ENCODE results near the gene TUBA3D.
"Not testable (repeated sequence)": the region's sequence is repeated elsewhere in the genome, so short reads cannot be mapped to it uniquely, and the experiment has no call there.

DNA sequence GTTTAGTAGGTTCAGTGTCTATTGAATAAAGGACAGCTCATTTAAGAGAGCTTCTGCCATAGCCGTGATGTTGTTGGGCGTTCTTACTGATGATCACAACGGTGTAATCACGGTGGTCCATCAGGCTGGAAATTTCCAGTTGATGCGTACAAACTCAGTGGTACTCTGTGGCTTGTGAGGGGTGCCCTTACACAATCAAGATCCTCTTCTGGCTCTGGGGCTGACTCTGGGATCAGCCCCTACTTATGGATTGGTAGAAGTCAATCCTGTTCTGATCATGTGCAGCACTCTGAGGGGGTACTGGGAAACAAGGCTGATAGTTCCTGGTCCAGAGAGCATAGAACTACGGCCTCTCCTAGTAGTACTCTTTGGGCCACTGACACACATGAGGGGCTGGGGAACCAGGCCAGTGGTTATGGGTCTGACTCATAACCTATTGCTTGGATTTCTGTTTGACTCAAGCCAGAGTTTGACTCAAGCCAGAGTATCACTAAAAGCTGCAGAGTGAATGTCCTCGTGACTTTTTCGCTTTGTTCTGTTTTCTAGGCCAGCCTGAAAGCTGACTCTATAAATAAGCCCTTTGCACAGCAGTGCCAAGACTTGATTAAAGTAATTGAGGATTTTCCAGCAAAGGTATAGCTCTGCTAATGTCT lies 22.5 kb downstream of the TUBA3D start:
- not testable (repeated sequence) for TF ChIP-seq MAFK (conservative IDR thresholded peaks at IDR 0.05 in 1 of 2, IDR thresholded peaks at IDR 0.05 in 1 of 2; ENCODE audit: low read length in 2 of 2); ZNF615 (CRISPR knock-in tag; IDR thresholded peaks at IDR 0.05; ENCODE audit: borderline replicate concordance); PAX8 (CRISPR knock-in tag; IDR thresholded peaks at IDR 0.05; ENCODE audit: borderline replicate concordance); HDAC6 (IDR thresholded peaks at IDR 0.05; ENCODE audit: low read depth, low read length); NBN (conservative IDR thresholded peaks at IDR 0.05); NFATC3 (CRISPR knock-in tag; IDR thresholded peaks at IDR 0.05); FOXK1 (CRISPR knock-in tag; IDR thresholded peaks at IDR 0.05; ENCODE audit: borderline replicate concordance, low read depth); GABPA (IDR thresholded peaks at IDR 0.05; ENCODE audit: low read depth, low read length); GABPA (CRISPR knock-in tag; IDR thresholded peaks at IDR 0.05; ENCODE audit: low read depth)
- TF ChIP-seq, protein P1, sequence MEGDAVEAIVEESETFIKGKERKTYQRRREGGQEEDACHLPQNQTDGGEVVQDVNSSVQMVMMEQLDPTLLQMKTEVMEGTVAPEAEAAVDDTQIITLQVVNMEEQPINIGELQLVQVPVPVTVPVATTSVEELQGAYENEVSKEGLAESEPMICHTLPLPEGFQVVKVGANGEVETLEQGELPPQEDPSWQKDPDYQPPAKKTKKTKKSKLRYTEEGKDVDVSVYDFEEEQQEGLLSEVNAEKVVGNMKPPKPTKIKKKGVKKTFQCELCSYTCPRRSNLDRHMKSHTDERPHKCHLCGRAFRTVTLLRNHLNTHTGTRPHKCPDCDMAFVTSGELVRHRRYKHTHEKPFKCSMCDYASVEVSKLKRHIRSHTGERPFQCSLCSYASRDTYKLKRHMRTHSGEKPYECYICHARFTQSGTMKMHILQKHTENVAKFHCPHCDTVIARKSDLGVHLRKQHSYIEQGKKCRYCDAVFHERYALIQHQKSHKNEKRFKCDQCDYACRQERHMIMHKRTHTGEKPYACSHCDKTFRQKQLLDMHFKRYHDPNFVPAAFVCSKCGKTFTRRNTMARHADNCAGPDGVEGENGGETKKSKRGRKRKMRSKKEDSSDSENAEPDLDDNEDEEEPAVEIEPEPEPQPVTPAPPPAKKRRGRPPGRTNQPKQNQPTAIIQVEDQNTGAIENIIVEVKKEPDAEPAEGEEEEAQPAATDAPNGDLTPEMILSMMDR (CRISPR knock-in tag; IDR thresholded peaks at IDR 0.05) = not testable (repeated sequence)
- TF ChIP-seq, protein P2, sequence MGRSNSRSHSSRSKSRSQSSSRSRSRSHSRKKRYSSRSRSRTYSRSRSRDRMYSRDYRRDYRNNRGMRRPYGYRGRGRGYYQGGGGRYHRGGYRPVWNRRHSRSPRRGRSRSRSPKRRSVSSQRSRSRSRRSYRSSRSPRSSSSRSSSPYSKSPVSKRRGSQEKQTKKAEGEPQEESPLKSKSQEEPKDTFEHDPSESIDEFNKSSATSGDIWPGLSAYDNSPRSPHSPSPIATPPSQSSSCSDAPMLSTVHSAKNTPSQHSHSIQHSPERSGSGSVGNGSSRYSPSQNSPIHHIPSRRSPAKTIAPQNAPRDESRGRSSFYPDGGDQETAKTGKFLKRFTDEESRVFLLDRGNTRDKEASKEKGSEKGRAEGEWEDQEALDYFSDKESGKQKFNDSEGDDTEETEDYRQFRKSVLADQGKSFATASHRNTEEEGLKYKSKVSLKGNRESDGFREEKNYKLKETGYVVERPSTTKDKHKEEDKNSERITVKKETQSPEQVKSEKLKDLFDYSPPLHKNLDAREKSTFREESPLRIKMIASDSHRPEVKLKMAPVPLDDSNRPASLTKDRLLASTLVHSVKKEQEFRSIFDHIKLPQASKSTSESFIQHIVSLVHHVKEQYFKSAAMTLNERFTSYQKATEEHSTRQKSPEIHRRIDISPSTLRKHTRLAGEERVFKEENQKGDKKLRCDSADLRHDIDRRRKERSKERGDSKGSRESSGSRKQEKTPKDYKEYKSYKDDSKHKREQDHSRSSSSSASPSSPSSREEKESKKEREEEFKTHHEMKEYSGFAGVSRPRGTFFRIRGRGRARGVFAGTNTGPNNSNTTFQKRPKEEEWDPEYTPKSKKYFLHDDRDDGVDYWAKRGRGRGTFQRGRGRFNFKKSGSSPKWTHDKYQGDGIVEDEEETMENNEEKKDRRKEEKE (IDR thresholded peaks at IDR 0.05) = not testable (repeated sequence)

All from HepG2 (cell line).